ENCODE data around the gene PDGFRA.
A peak's percentile ranks its signal among the peaks of the same experiment; 100 is the strongest.
"Not testable (repeated sequence)": the region's sequence is repeated elsewhere in the genome, so short reads cannot be mapped to it uniquely, and the experiment has no call there.

The PDGFRA gene

DNA sequence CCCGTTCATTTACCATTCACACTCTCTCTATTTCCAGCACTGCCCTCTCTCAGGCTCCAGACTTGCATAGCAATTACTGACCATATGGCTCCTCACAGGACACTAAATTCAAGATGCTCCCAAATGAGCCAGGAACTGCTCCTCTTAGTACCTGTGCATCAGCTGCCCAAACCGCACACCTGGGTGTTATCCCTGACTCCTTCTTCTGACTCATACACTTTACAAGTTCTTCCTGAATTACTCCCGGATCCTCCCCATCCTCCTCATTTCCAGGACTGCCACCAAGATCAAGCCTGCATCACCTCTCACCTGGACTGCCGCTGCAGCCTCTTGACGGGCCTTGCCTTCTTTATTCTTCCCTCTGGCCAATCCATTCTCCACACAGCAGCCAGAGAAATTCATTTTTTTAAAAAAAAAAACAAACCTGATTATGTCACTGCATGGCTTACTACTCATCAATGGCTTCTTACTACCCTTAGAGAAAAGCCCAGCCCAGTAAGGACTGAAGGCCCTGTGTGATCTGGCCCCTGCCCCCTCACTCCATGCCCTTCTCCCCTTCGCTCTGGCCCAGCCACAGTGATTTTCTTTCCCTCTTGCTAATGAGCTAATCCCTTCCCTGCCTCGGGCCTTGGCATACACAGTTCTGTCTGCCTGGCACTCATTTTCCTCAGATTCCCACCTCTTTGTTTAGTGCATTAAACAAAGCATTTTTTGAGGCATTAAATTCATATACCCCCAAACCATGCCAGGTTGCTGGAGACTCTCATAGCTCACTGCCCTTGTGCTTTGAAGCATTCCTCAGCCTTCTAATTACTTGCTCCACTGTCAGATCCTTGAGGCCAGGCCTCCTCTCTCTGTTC is 92.0 kb downstream of the PDGFRA start:
- DNase-seq, result no peak

- peak; percentile 85 for DNase-seq
Measured at GRCh38 chr4:54322818-54323417, 93.8 kb downstream of the PDGFRA start.

DNA sequence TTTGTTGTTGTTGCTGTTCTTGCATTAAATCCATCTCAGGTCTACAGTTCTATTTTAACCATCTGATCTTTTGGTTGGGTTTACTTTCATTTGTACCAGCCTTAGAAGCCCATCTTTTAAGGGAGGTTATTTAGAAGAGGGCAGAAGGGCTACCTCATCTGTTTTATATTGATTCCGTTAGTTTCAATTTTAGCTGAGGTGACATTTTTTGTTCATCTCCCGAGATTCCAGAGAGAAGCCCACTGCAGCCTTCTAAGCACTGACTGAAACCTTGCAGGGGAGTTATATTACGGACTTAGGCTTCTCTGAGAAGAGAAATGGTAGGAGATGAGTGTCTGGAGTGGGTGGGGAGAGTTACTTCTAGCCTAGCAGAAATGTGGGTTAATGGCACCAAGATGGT is 101.8 kb downstream of the PDGFRA start:
- DNase-seq, result no peak

DNA sequence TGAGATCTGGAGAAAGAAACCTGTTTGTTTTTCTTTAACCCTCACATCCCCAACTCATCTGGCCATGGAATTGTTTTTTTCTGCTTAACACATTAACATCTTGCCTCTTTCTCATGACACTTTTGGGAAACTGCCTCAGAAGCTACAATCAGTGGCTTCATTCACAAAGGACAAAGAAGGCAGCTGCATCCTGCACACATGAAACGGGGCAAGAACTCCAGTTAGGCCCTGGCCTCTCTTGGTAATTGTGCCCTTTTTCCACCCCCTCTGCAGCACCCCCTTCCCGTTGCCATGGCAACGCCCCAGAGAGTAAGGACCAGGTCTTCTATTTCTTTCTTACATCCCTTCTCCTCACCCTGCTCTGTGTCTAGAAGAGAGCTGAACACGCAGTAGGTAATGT is 103.4 kb downstream of the PDGFRA start:
- DNase-seq, result no peak

DNA sequence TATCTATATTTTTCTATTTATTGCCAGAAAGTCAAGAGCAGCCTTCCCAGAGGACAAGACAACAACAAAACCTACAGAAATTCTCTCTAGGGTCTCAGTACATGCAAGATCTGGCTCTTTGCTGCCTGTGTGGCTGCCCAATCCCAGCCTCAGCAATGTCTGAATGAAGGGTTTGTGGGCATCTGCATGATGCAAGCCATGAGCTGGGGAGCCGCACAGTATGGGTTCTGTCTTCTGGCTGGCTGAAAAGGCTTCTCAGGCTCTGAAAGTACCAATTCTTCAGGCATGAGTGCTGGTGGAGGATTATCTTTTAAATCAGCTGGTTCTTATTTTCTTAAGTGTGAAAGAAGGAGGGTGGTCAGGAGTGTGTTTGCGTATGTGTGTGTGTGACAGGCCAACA is 104.6 kb downstream of the PDGFRA start:
- DNase-seq, result no peak

- DNase-seq, result not testable (repeated sequence)
Measured at GRCh38 chr4:54334769-54335168, 105.7 kb downstream of the PDGFRA start.

GRCh38 chr4:54337009-54337408 is 107.9 kb downstream of the PDGFRA start:
- DNase-seq, result no peak

GRCh38 chr4:54342067-54342466 is 113.0 kb downstream of the PDGFRA start:
- DNase-seq, result not testable (repeated sequence)

All from hematopoietic multipotent progenitor cell treated with erythropoietin and hydrocortisone succinate and interleukin-3 and kit ligand, for 4 days (in vitro differentiated cells).